NCI-H1417 treated with DMSO at 0.1 percent for 48 hours (cell line): ENCODE measurements around the gene ARHGEF11.

ENCODE experiments used
- DNase-seq: peaks from one replicate; lab custom pipeline; 2025; lab: John Stamatoyannopoulos, UW

Gene ARHGEF11

DNA sequence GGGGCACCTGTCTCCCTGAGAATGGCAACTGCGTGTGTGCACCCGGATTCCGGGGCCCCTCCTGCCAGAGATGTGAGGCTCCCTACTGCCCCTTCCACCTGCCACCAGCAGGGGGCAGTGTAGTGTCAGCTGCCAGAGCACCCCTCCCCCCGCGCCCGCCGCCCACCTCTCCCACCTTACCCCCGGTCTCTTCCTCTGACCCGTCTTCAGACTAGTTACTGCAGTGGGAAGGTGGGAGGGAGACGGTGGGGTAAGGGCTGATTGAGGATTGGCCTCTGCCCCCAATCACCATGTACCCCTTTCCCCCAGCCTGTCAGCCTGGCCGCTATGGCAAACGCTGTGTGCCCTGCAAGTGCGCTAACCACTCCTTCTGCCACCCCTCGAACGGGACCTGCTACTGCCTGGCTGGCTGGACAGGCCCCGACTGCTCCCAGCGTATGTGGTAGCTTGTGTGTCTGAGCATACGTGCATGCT is 135.2 kb downstream of the ARHGEF11 start:
- DNase-seq, result no peak

DNA sequence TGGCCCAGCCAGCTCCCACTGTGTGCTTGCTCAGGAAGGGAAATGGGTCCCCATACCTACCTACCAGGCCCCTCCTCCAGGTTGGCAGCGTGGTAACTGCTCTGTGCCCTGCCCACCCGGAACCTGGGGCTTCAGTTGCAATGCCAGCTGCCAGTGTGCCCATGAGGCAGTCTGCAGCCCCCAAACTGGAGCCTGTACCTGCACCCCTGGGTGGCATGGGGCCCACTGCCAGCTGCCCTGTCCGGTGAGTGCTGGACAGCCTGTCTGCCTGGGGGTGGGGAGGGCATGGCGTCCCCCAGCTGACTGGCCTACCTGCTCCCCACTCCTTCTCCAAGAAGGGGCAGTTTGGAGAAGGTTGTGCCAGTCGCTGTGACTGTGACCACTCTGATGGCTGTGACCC is 135.9 kb downstream of the ARHGEF11 start:
- DNase-seq, result no peak

DNA sequence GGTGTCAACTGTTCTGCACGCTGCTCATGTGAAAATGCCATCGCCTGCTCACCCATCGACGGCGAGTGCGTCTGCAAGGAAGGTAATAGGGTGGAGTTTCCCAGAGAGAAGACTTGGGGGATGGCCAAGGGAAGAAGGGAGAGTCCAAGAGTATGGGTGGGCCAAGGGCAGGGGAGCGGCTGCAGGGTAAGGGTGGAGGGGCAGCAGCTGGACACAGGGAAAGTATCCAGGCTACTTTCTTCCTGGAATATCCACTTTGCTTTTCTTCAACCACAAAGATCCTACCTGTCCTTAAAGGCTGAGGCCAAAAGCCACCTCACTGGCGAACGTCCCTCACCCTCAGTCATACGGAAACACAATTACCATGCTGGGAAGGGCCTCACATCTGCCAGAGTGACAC is 136.6 kb downstream of the ARHGEF11 start:
- DNase-seq, result no peak

DNA sequence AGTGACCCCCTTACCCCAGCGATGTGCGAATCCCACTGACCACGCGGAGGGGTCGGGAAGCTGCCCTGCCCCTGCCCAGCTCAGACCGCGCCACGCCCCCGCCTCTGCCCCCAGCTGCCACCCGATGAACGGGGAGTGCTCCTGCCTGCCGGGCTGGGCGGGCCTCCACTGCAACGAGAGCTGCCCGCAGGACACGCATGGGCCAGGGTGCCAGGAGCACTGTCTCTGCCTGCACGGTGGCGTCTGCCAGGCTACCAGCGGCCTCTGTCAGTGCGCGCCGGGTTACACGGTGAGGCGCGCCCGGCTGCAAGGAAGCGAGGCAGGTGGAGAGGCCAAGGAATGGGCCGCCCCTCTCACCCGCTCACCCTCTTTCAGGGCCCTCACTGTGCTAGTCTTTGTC is 137.0 kb downstream of the ARHGEF11 start:
- no peak for DNase-seq

DNA sequence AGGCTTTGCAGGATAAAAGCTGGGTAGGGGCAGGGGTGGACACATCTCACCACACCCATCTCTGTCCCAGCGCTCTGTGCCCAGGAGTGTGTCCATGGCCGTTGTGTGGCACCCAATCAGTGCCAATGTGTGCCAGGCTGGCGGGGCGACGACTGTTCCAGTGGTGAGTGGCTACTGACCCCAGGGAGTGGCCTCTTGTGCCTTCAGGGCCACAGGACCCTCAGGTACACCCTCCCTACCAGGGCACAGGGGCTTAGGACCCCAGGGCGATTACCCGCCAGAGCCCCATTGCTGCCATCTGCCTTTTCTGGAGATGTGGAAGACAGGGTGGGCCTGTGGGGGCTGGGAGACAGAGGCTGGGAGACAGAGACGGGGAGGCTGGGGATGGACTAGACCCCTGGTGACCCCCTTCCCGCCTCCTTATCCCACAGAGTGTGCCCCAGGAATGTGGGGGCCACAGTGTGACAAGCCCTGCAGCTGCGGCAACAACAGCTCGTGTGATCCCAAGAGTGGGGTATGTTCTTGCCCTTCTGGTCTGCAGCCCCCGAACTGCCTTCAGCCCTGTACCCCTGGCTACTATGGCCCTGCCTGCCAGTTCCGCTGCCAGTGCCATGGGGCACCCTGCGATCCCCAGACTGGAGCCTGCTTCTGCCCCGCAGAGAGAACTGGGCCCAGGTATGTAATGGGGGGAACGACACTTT is 139.2 kb downstream of the ARHGEF11 start:
- no peak for DNase-seq

GRCh38 chr1:156905651-156906050 is 139.9 kb downstream of the ARHGEF11 start:
- no peak for DNase-seq

- DNase-seq, result no peak
Measured at GRCh38 chr1:156905176-156905575, 140.4 kb downstream of the ARHGEF11 start.

GRCh38 chr1:156904187-156904959 is 141.2 kb downstream of the ARHGEF11 start:
- no peak for DNase-seq

GRCh38 chr1:156903328-156904091 is 142.0 kb downstream of the ARHGEF11 start:
- no peak for DNase-seq

DNA sequence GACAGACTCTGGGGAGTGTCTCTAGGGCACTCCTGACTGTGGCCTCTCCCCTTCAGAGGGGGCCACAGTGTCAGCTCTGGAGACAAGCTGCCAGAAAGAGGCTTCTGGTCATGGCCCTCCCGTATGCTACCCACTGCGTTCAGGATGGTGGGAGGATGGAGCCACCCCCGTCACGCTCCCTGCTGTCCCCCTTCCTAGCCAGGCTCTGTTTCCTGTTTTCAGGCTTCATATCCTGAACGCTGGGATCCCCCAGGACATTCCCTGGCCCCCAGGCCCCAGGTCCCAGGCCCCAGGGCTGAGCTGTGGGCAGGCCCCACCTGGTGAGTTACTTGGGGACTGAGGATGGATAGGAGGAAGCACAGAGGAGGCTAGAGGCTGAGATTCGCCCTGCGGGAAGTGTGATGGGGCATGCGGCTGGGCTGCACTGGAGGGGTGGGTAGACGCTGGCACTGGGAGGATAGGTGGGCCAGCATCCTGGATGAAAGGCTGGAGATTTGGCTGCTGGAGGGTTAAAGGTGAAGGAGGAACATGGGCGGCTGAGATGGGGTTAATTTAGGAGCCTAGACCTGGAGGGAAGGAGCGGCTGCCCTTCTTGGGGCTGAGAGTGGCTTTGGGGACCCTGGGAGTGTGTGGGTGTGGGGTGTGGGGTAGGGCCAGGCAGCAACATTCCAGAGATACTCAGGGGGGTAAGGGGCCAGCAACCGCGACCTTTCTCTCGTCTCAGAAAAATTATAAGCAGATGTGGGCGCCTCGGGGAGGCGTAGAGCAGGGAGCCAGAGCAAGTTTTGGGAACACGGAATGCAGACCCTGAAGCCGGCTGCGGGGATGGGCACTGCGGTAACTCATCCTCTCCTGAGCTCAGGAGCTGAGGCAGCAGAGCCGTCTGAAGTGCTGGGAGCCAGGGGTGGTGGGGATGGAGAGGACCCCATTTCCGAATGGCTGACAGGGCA is 143.3 kb downstream of the ARHGEF11 start:
- DNase-seq, result no peak

GRCh38 chr1:156901590-156901900 is 144.0 kb downstream of the ARHGEF11 start:
- no peak for DNase-seq

- no peak for DNase-seq
Measured at GRCh38 chr1:156900896-156901589, 144.5 kb downstream of the ARHGEF11 start.

GRCh38 chr1:156899956-156900718 is 145.4 kb downstream of the ARHGEF11 start:
- no peak for DNase-seq

GRCh38 chr1:156898971-156899664 is 146.4 kb downstream of the ARHGEF11 start:
- no peak for DNase-seq

DNA sequence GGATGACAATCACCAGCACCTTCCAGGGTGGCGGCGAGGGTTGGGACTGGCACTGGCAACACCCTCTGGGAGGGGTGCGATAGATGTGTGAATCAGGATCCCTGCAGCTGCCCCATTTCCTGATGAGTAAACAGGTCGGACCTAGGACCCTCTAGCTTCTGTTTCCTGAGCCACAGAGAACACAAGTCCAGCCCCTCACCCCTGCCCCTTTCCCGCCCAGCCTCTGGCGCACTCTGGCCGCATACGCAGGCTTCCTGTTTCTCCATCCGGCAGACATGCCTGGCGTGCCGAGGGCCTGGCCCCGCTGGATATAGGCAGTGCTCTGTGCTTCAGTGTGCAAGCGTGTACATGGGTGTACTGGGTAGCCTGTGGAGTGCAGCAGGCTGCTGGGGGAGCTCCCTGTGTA is 147.4 kb downstream of the ARHGEF11 start:
- no peak for DNase-seq

GRCh38 chr1:156897078-156897825 is 148.3 kb downstream of the ARHGEF11 start:
- DNase-seq, result no peak

DNA sequence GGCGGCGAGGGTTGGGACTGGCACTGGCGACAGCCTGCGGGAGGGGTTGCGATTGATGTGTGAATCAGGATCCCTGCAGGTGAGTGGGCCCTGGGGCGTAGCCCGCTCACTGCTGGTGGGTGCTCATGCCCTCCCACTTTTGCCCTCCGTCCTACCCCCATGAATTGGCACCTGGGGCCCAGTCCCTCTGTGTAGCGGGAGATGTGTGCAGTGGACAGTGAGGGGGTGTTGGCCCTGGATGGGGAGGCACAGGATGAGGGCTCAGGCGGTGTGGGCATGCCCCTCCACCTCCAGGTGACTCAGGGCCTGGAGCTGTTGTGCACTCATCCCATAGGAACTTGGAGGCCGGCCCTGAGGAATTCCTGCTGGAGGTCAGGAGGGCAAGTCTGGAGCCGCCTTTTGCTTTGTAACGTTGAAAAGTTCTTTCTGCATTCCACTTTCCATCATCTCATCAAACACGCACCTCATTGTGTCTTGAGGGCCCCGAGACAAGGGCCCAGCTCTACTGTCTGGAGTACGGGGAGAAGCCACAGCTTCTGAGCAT is 149.0 kb downstream of the ARHGEF11 start:
- DNase-seq, result no peak

DNA sequence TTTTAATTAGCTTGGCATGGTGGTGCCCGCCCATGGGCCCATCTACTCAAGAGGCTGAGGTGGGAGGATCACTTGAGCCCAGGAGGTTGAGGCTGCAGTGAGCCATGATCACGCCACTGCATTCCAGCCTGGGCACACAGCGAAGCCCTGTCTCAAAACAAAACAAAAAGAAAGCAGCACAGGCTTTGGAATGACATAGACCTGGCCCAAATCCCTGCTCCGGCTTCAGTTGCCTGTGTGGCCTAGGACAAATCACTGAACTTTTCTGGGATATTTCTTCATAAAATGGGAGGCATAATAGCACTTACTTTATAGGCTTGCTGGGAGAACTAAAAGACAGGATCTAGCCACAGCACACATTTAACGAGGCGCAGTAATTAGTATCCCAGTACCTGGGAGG is 149.6 kb downstream of the ARHGEF11 start:
- DNase-seq, result no peak

DNA sequence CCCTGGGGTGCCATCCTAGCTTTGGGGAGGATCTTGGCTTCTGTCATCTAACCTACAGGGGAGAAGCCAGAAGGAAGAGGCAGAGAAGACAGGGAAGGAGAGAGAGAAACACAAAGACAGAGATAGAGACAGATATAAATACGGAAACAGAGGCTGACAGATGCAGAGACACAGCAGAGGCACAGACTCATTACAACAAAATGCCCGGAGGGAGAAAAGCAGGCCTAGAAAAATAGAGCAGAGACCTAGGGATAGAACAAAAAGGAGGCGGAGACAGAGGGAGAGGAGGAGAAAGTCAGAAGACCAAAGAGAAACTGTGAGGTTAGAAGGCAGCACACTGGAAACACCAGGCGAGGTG is 150.1 kb downstream of the ARHGEF11 start:
- DNase-seq, result no peak
